Measurements from ENCODE around the gene TTC7B. TPM values are rescaled to one million over a fixed set of nuclear protein-coding genes. Genes with fewer than 3 reads are reported as not detected.

TTC7B gene
- total and polyA plus RNA-seq, 2 of the 8 experiments (the other 6 are each of a cell fraction or from before 2014, with no cell fraction given), result 23.7 to 34.0 TPM

DNA sequence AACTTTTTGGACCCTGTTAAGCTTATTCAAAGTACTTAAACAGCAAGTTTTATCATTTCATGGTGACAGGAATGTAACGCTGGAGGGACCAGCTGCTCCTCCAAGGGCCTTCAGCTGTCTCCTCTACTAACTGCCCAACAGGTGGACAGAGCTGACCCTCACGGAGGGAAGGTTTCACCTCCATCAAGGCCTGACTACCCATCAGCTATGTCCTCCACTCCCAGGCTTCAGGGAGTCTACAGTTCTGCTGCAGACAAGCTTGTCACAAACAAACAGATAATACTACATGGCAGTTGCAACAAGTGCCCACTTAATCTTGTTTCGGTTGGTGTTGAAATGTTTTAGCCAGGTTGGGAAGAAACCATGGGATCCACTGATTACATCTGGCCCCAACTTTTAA is 175.1 kb downstream of the TTC7B start (continued):
- no peak for TF ChIP-seq GTF2F1 (IDR thresholded peaks at IDR 0.05; ENCODE audit: borderline replicate concordance, low read depth, low read length)
- no peak for TF ChIP-seq CTBP2 (IDR thresholded peaks at IDR 0.05; ENCODE audit: borderline replicate concordance, insufficient read depth, insufficient read length, low read length)
